Thyroid gland (tissue), 4 donors: ENCODE data around the gene SOSTDC1.

ENCODE experiments used
- POLR2A ChIP-seq, 2 donors: fragments of 450-650 bp; IDR thresholded peaks; one replicate each; pipeline ENCODE4 v1.6.1; 2017; ENCODE audit warnings: antibody characterized with exemption in 2 of 2, mild to moderate bottlenecking in 2 of 2, moderate library complexity in 1 of 2
- TF ChIP-seq, protein P1 (sequence below), 6 experiments: fragments of 200-600 bp in 3 of 6; fragments of 450-650 bp in 3 of 6; sonication (generic) in 3 of 6; IDR thresholded peaks; one replicate each; pipeline ENCODE4 v1.5.1; 2016 to 2019; ENCODE audit warnings: antibody characterized with exemption in 6 of 6, mild to moderate bottlenecking in 2 of 6, inconsistent platforms in 1 of 6, moderate library complexity in 1 of 6

DNA sequence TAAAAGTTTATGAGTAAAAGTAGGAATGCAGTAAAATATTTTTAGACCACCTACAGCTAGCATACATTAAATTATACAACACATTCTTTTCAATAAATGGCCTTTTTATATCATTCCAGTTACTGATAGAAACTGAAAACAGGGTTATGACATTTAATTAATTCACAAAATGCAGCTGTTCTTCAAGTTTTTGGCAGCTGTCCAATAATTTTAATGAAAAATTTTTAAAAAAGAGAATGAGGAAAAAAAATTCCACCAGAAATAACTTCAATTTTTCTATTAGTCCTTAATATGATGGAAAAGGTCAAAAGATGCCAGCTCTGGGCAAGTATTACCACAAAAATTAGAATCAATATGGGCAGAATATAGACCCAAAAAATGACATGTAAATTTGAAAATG is 49.2 kb upstream of the SOSTDC1 start:
- no peak for TF ChIP-seq POLR2A (IDR thresholded peaks at IDR 0.05)
- TF ChIP-seq, protein P1, sequence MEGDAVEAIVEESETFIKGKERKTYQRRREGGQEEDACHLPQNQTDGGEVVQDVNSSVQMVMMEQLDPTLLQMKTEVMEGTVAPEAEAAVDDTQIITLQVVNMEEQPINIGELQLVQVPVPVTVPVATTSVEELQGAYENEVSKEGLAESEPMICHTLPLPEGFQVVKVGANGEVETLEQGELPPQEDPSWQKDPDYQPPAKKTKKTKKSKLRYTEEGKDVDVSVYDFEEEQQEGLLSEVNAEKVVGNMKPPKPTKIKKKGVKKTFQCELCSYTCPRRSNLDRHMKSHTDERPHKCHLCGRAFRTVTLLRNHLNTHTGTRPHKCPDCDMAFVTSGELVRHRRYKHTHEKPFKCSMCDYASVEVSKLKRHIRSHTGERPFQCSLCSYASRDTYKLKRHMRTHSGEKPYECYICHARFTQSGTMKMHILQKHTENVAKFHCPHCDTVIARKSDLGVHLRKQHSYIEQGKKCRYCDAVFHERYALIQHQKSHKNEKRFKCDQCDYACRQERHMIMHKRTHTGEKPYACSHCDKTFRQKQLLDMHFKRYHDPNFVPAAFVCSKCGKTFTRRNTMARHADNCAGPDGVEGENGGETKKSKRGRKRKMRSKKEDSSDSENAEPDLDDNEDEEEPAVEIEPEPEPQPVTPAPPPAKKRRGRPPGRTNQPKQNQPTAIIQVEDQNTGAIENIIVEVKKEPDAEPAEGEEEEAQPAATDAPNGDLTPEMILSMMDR (IDR thresholded peaks at IDR 0.05) = no peak
